Umbilical cord (tissue), 2 donors: ENCODE results near the gene ZNF784. TPM values are rescaled to one million over a fixed set of nuclear protein-coding genes. Genes with fewer than 3 reads are reported as not detected.

Experiments
- DNase-seq: peaks from one replicate; pipeline ENCODE4 v3.0.0-alpha.2; 2015; ENCODE audit warnings: low spot score
- total RNA-seq: library from RNA; depleted of rRNA; stranded (reverse); fragments of >200 nt; gene quantifications from one replicate; pipeline ENCODE4 v1.2.3, GENCODE V29; 2014; ENCODE audit warnings: low replicate concordance; ENCODE audit not compliant: insufficient read depth

The ZNF784 gene
- total RNA-seq, result 5.1 TPM

- DNase-seq, result peak; percentile 96
Measured at GRCh38 chr19:55624109-55625003, at the start of gene ZNF784. Gene ZNF784 (minus strand): TSS chr19:55624566. CDS start chr19:55624561, 5 bp downstream.

GRCh38 chr19:55673889-55674288, 49.5 kb upstream of the ZNF784 start:
- no peak for DNase-seq

GRCh38 chr19:55673465-55673864, 49.1 kb upstream of the ZNF784 start:
- no peak for DNase-seq

- DNase-seq, result no peak
Measured at GRCh38 chr19:55672418-55672817, 48.1 kb upstream of the ZNF784 start.

- no peak for DNase-seq
Measured at GRCh38 chr19:55671054-55671378, 46.6 kb upstream of the ZNF784 start.

GRCh38 chr19:55670280-55671053, 46.1 kb upstream of the ZNF784 start:
- no peak for DNase-seq

- no peak for DNase-seq
Measured at GRCh38 chr19:55669418-55670279, 45.3 kb upstream of the ZNF784 start.

GRCh38 chr19:55668603-55669348, 44.4 kb upstream of the ZNF784 start:
- no peak for DNase-seq

GRCh38 chr19:55667958-55668357, 43.6 kb upstream of the ZNF784 start:
- no peak for DNase-seq

- no peak for DNase-seq
Measured at GRCh38 chr19:55667511-55667910, 43.1 kb upstream of the ZNF784 start.

- DNase-seq, result no peak
Measured at GRCh38 chr19:55667006-55667381, 42.6 kb upstream of the ZNF784 start.

GRCh38 chr19:55666343-55667005, 42.1 kb upstream of the ZNF784 start:
- no peak for DNase-seq

GRCh38 chr19:55663846-55664536, 39.6 kb upstream of the ZNF784 start:
- DNase-seq, result no peak

- no peak for DNase-seq
Measured at GRCh38 chr19:55661826-55662225, 37.5 kb upstream of the ZNF784 start.

GRCh38 chr19:55660991-55661390, 36.6 kb upstream of the ZNF784 start:
- no peak for DNase-seq

GRCh38 chr19:55660404-55660803, 36.0 kb upstream of the ZNF784 start:
- no peak for DNase-seq

GRCh38 chr19:55659822-55660221, 35.5 kb upstream of the ZNF784 start:
- DNase-seq, result no peak

GRCh38 chr19:55658846-55659459, 34.6 kb upstream of the ZNF784 start:
- DNase-seq, result no peak

- no peak for DNase-seq
Measured at GRCh38 chr19:55656988-55657747, 32.8 kb upstream of the ZNF784 start.
